ENCODE results near the gene GLDC.

Gene GLDC

DNA sequence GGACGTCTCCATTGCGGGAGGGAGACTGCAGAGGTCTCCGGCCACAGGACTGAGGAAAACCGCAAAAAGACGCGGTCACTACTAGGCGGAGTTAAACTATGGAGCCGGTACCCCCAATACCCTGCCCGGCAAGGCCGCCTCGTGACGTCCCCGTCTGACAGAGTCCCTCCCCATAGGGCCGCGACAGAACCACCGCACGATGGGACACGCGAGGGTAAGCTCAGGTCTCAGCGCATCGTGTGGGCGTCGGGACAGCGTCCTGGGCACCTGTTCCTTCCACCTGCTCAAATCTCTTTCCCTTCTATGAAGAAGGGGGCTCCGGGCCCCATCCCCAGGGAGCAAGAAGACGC is 35.2 kb upstream of the GLDC start:
- no CpG with 5 or more reads among the region's 26 CpGs for WGBS (ENCODE audit: insufficient coverage, insufficient read length)

DNA sequence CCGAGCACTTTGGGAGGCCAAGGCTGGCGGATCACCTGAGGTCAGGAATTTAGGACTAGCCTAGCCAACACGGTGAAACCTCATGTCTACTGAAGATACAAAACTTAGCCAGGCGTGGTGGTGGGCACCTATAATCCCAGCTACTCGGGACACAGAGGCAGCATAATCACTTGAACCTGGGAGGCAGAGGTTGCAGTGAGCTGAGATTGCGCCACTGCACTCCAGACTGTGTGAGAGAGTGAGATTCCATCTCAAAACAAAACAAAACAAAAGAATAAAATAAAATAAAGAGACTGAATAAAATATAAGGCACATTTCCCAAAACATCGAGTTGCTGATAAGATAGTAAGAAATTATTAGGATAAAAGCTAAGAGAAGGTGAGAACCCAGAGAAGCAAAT is 32.3 kb upstream of the GLDC start:
- DNase-seq (ENCODE audit: low read depth, low spot score) = no peak
- Histone ChIP-seq H3K9me3 (ENCODE audit: control insufficient read depth, insufficient read depth, low read length) (no peaks in the 10 kb centered on the region), H3K27ac (ENCODE audit: low read length) (no peak overlapping the region), H3K4me1 (ENCODE audit: control insufficient read depth, insufficient read depth, low read length) (no peaks in the 10 kb centered on the region), H3K4me3 (ENCODE audit: low read length) (no peak overlapping the region), H3K36me3 (ENCODE audit: control insufficient read depth, insufficient read depth, low read length) (no peaks in the 10 kb centered on the region), H3K27me3 (ENCODE audit: control insufficient read depth, insufficient read depth, low read length) (no peaks in the 10 kb centered on the region)
- WGBS (ENCODE audit: insufficient coverage, insufficient read length) = no CpG with 5 or more reads among the region's 7 CpGs

More for the DNA sequence above, 35.2 kb upstream of the GLDC start:
- no peaks in the 10 kb centered on the region for H3K36me3 ChIP-seq (ENCODE audit: control insufficient read depth, insufficient read depth, low read length)
- no peaks in the 10 kb centered on the region for H3K9me3 ChIP-seq (ENCODE audit: control insufficient read depth, insufficient read depth, low read length)
- peak overlapping the region; percentile 53; the same call in 1 of the 2 replicates for H3K4me3 ChIP-seq (ENCODE audit: low read length)
- H3K27me3 ChIP-seq (ENCODE audit: control insufficient read depth, insufficient read depth, low read length) = no peaks in the 10 kb centered on the region
- DNase-seq (ENCODE audit: low read depth, low spot score) = no peak
- no peak overlapping the region for H3K27ac ChIP-seq (ENCODE audit: low read length)
- H3K4me1 ChIP-seq (ENCODE audit: control insufficient read depth, insufficient read depth, low read length) = no peaks in the 10 kb centered on the region

GRCh38 chr9:6676254-6676921 is 30.9 kb upstream of the GLDC start:
- WGBS (ENCODE audit: insufficient coverage, insufficient read length) = no CpG with 5 or more reads among the region's 6 CpGs
- H3K36me3 ChIP-seq (ENCODE audit: control insufficient read depth, insufficient read depth, low read length) = no peaks in the 10 kb centered on the region
- H3K4me1 ChIP-seq (ENCODE audit: control insufficient read depth, insufficient read depth, low read length) = no peaks in the 10 kb centered on the region
- no peaks in the 10 kb centered on the region for H3K9me3 ChIP-seq (ENCODE audit: control insufficient read depth, insufficient read depth, low read length)
- DNase-seq (ENCODE audit: low read depth, low spot score) = no peak
- no peak overlapping the region for H3K4me3 ChIP-seq (ENCODE audit: low read length)
- H3K27me3 ChIP-seq (ENCODE audit: control insufficient read depth, insufficient read depth, low read length) = no peaks in the 10 kb centered on the region
- H3K27ac ChIP-seq (ENCODE audit: low read length) = no peak overlapping the region

DNA sequence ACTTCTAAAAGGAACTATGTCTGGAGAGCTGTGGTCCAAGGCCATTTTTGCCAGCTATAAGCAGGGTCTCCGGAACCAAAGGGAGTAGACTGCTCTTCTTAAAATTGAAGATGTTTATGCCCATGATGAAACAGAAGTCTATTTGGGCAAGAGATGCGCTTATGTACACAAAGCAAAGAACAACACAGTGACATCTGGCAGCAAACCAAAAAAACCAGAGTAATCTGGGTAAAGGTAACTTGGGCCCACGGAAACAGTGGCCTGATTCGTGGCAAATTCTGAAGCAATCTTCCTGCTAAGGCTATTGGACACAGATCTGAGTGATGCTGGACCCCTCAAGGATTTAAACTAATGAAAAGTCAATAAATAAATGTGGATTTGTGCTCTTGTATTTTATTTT is 29.7 kb upstream of the GLDC start:
- no peaks in the 10 kb centered on the region for H3K36me3 ChIP-seq (ENCODE audit: control insufficient read depth, insufficient read depth, low read length)
- WGBS (ENCODE audit: insufficient coverage, insufficient read length) = no CpG with 5 or more reads among the region's 4 CpGs
- no peak overlapping the region for H3K27ac ChIP-seq (ENCODE audit: low read length)
- DNase-seq (ENCODE audit: low read depth, low spot score) = no peak
- H3K4me3 ChIP-seq (ENCODE audit: low read length) = no peak overlapping the region
- no peaks in the 10 kb centered on the region for H3K27me3 ChIP-seq (ENCODE audit: control insufficient read depth, insufficient read depth, low read length)
- no peaks in the 10 kb centered on the region for H3K4me1 ChIP-seq (ENCODE audit: control insufficient read depth, insufficient read depth, low read length)
- no peaks in the 10 kb centered on the region for H3K9me3 ChIP-seq (ENCODE audit: control insufficient read depth, insufficient read depth, low read length)

DNA sequence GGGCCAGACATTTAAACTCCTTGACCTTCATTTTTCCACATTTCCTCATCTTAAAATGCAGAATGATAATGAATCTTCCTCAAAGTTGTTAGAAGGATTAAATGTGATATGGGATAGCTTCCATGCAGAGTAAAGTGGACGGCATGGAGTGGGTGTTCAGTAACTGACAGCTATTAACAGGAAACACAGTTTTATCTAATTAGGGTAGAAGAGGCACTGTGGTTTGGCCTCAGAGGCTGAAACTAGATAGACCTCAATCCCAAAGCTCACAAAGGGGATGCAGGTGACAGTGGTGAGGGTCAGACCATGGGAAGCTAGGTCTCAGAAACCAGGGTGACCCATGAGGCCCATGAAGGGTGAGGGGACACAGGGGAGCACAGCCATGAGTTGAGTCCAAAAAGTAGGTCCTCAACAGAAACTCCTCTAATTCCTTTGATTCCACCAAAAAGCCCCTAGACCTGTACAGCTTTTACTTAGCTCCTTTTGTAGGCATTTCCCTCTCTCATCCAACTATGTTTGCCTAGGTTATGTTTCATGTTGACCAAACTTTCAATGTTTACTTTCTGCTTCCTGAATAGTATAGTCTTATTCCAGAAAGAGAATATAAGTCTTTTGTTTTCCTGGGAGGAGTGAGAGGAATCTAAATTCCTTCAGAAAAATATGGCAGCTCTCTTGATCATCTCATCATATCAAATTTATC is 27.9 kb upstream of the GLDC start:
- DNase-seq (ENCODE audit: low read depth, low spot score) = no peak
- no peak overlapping the region for H3K27ac ChIP-seq (ENCODE audit: low read length)
- H3K4me3 ChIP-seq (ENCODE audit: low read length) = no peak overlapping the region
- no peaks in the 10 kb centered on the region for H3K36me3 ChIP-seq (ENCODE audit: control insufficient read depth, insufficient read depth, low read length)
- no peaks in the 10 kb centered on the region for H3K9me3 ChIP-seq (ENCODE audit: control insufficient read depth, insufficient read depth, low read length)
- no peaks in the 10 kb centered on the region for H3K27me3 ChIP-seq (ENCODE audit: control insufficient read depth, insufficient read depth, low read length)
- no CpG with 5 or more reads among the region's 1 CpG for WGBS (ENCODE audit: insufficient coverage, insufficient read length)
- no peaks in the 10 kb centered on the region for H3K4me1 ChIP-seq (ENCODE audit: control insufficient read depth, insufficient read depth, low read length)

- Histone ChIP-seq H3K27ac (ENCODE audit: low read length) (no peak overlapping the region), H3K9me3 (ENCODE audit: control insufficient read depth, insufficient read depth, low read length) (no peaks in the 10 kb centered on the region), H3K27me3 (ENCODE audit: control insufficient read depth, insufficient read depth, low read length) (no peaks in the 10 kb centered on the region), H3K4me3 (ENCODE audit: low read length) (no peak overlapping the region), H3K4me1 (ENCODE audit: control insufficient read depth, insufficient read depth, low read length) (no peaks in the 10 kb centered on the region), H3K36me3 (ENCODE audit: control insufficient read depth, insufficient read depth, low read length) (no peaks in the 10 kb centered on the region)
- no peak for DNase-seq (ENCODE audit: low read depth, low spot score)
- WGBS (ENCODE audit: insufficient coverage, insufficient read length) = no CpG with 5 or more reads among the region's 3 CpGs
Measured at GRCh38 chr9:6672118-6672517, 26.6 kb upstream of the GLDC start.

GRCh38 chr9:6671416-6671815 is 25.9 kb upstream of the GLDC start:
- Histone ChIP-seq H3K9me3 (ENCODE audit: control insufficient read depth, insufficient read depth, low read length) (no peaks in the 10 kb centered on the region), H3K4me3 (ENCODE audit: low read length) (no peak overlapping the region), H3K36me3 (ENCODE audit: control insufficient read depth, insufficient read depth, low read length) (no peaks in the 10 kb centered on the region), H3K27me3 (ENCODE audit: control insufficient read depth, insufficient read depth, low read length) (no peaks in the 10 kb centered on the region), H3K27ac (ENCODE audit: low read length) (no peak overlapping the region), H3K4me1 (ENCODE audit: control insufficient read depth, insufficient read depth, low read length) (no peaks in the 10 kb centered on the region)
- no CpG with 5 or more reads among the region's 4 CpGs for WGBS (ENCODE audit: insufficient coverage, insufficient read length)
- DNase-seq (ENCODE audit: low read depth, low spot score) = no peak

DNA sequence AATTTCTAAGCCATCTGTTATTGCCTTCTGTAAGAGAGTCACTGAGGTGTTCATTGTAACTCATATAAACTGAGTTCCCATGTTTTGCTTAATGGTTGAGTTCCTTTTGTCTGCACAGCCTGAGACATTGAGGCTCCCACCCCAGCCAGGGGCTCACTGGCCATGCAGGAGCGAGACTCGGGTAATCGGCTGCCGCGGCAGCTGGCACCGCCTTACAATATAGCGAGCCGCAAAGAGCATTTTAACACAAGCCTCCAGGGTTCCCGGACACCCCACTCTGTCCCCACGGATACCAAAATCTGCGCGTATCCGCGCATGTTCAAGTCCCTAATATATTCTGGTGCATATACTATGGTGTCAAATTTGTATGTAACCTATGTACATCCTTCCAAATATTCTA is 24.4 kb upstream of the GLDC start:
- no CpG with 5 or more reads among the region's 14 CpGs for WGBS (ENCODE audit: insufficient coverage, insufficient read length)

GRCh38 chr9:6667633-6668280 is 22.2 kb upstream of the GLDC start:
- Histone ChIP-seq H3K27me3 (ENCODE audit: control insufficient read depth, insufficient read depth, low read length) (no peaks in the 10 kb centered on the region), H3K36me3 (ENCODE audit: control insufficient read depth, insufficient read depth, low read length) (no peaks in the 10 kb centered on the region), H3K4me1 (ENCODE audit: control insufficient read depth, insufficient read depth, low read length) (no peaks in the 10 kb centered on the region), H3K9me3 (ENCODE audit: control insufficient read depth, insufficient read depth, low read length) (no peaks in the 10 kb centered on the region), H3K4me3 (ENCODE audit: low read length) (no peak overlapping the region), H3K27ac (ENCODE audit: low read length) (no peak overlapping the region)
- no CpG with 5 or more reads among the region's 5 CpGs for WGBS (ENCODE audit: insufficient coverage, insufficient read length)
- no peak for DNase-seq (ENCODE audit: low read depth, low spot score)

More for the DNA sequence above, 24.4 kb upstream of the GLDC start:
- DNase-seq (ENCODE audit: low read depth, low spot score) = no peak
- Histone ChIP-seq H3K4me1 (ENCODE audit: control insufficient read depth, insufficient read depth, low read length) (no peaks in the 10 kb centered on the region), H3K9me3 (ENCODE audit: control insufficient read depth, insufficient read depth, low read length) (no peaks in the 10 kb centered on the region), H3K36me3 (ENCODE audit: control insufficient read depth, insufficient read depth, low read length) (no peaks in the 10 kb centered on the region), H3K27me3 (ENCODE audit: control insufficient read depth, insufficient read depth, low read length) (no peaks in the 10 kb centered on the region), H3K27ac (ENCODE audit: low read length) (no peak overlapping the region), H3K4me3 (ENCODE audit: low read length) (no peak overlapping the region)

- no peak overlapping the region for H3K27ac ChIP-seq (ENCODE audit: low read length)
- H3K27me3 ChIP-seq (ENCODE audit: control insufficient read depth, insufficient read depth, low read length) = no peaks in the 10 kb centered on the region
- H3K36me3 ChIP-seq (ENCODE audit: control insufficient read depth, insufficient read depth, low read length) = no peaks in the 10 kb centered on the region
- no peak overlapping the region for H3K4me3 ChIP-seq (ENCODE audit: low read length)
- no peaks in the 10 kb centered on the region for H3K9me3 ChIP-seq (ENCODE audit: control insufficient read depth, insufficient read depth, low read length)
- WGBS (ENCODE audit: insufficient coverage, insufficient read length) = no CpG with 5 or more reads among the region's 6 CpGs
- DNase-seq (ENCODE audit: low read depth, low spot score) = no peak
- no peaks in the 10 kb centered on the region for H3K4me1 ChIP-seq (ENCODE audit: control insufficient read depth, insufficient read depth, low read length)
Measured at GRCh38 chr9:6667080-6667479, 21.6 kb upstream of the GLDC start.

Data from iPS DF 6.9 (cell line).